Keratinocyte (primary cell): Measurements from ENCODE around the gene IL36RN. TPM values are rescaled to one million over a fixed set of nuclear protein-coding genes. Genes with fewer than 3 reads are reported as not detected.

ENCODE experiments used
- DNase-seq: peaks from one replicate; pipeline ENCODE4 v3.0.0-alpha.2; 2011; ENCODE audit warnings: low read depth, missing footprints, low spot score
- FAIRE-seq: peaks from 2 replicates; lab custom pipeline; 2011; peaks lifted over from hg19 to GRCh38; lab: Jason Lieb, UNC
- H2AFZ ChIP-seq: 2 replicates; pipeline ENCODE4 v1.6.0; 2012; ENCODE audit warnings: low read length, control low read depth, inconsistent platforms; ENCODE audit not compliant: control insufficient read depth
- H3K27ac ChIP-seq: 2 replicates; pipeline ENCODE4 v1.5.1; 2011; ENCODE audit warnings: low read length; ENCODE audit not compliant: control insufficient read depth, insufficient read depth
- H3K27me3 ChIP-seq: 3 replicates; pipeline ENCODE4 v1.6.0; 2011; ENCODE audit warnings: low read length; ENCODE audit not compliant: control insufficient read depth, insufficient read depth; ENCODE audit errors: extremely low read depth
- H3K36me3 ChIP-seq, 2 experiments: 2 replicates in 1 of 2; 3 replicates in 1 of 2; pipeline ENCODE4 v1.5.1; 2011; ENCODE audit warnings: low read length in 2 of 2, mild to moderate bottlenecking in 1 of 2; ENCODE audit not compliant: control insufficient read depth in 2 of 2, insufficient read depth in 2 of 2; ENCODE audit errors: extremely low read depth in 1 of 2
- H3K4me1 ChIP-seq: 3 replicates; pipeline ENCODE4 v1.5.1; 2011; ENCODE audit warnings: low read length; ENCODE audit not compliant: control insufficient read depth, insufficient read depth; ENCODE audit errors: extremely low read depth
- H3K4me2 ChIP-seq: 3 replicates; pipeline ENCODE4 v1.6.0; 2011; ENCODE audit warnings: low read depth, low read length; ENCODE audit not compliant: control insufficient read depth, insufficient read depth; ENCODE audit errors: extremely low read depth
- H3K4me3 ChIP-seq, 3 experiments: fragments of 200-600 bp in 1 of 3; sonication (generic) in 1 of 3; 2 replicates in 2 of 3; 3 replicates in 1 of 3; pipeline ENCODE4 v1.5.1; 2011 to 2016; ENCODE audit warnings: low read length in 3 of 3, mild to moderate bottlenecking in 3 of 3, control low read depth in 2 of 3, inconsistent platforms in 1 of 3, low read depth in 1 of 3, mixed read lengths in 1 of 3, mixed run types in 1 of 3, moderate library complexity in 1 of 3; ENCODE audit not compliant: control insufficient read depth in 2 of 3, insufficient read depth in 2 of 3; ENCODE audit errors: extremely low read depth in 1 of 3
- H3K79me2 ChIP-seq: 2 replicates; pipeline ENCODE4 v1.6.0; 2012; ENCODE audit warnings: low read length; ENCODE audit not compliant: control insufficient read depth, insufficient read depth
- H3K9ac ChIP-seq: 3 replicates; pipeline ENCODE4 v1.6.0; 2011; ENCODE audit warnings: low read length; ENCODE audit not compliant: control insufficient read depth, insufficient read depth; ENCODE audit errors: extremely low read depth
- H3K9me1 ChIP-seq: 3 replicates; pipeline ENCODE4 v1.6.0; 2011; ENCODE audit warnings: low read length; ENCODE audit not compliant: control insufficient read depth, insufficient read depth; ENCODE audit errors: extremely low read depth
- H3K9me3 ChIP-seq: 2 replicates; pipeline ENCODE4 v1.5.1; 2012; ENCODE audit warnings: low read depth, low read length; ENCODE audit not compliant: control insufficient read depth
- H4K20me1 ChIP-seq: 3 replicates; pipeline ENCODE4 v1.6.0; 2011; ENCODE audit warnings: low read length; ENCODE audit not compliant: control insufficient read depth, insufficient read depth; ENCODE audit errors: extremely low read depth
- EZH2 ChIP-seq: IDR thresholded peaks from one replicate; pipeline ENCODE4 v1.6.1; 2012; ENCODE audit warnings: inconsistent platforms, mild to moderate bottlenecking, low read length, moderate library complexity
- dilution Hi-C: fragments of 300-500 bp; cut with MboI; formaldehyde crosslinking; loops from one replicate; pipeline ENCODE4 v1.7.0; 2020; ENCODE audit warnings: low sequenced_read_pairs; ENCODE audit not compliant: extremely low pct_ligation_motif_present
- polyA plus RNA-seq, 5 experiments: library from polyadenylated mRNA; depleted of rRNA in 3 of 5; stranded (reverse) in 3 of 5; stranded (forward) in 1 of 5; unstranded in 1 of 5; fragments of >200 nt; gene quantifications; 1 replicate in 1 of 5; 2 replicates in 3 of 5; 3 replicates in 1 of 5; pipeline versions ENCODE4 v1.2.1 to v1.2.3, GENCODE V29; 2011 to 2012; ENCODE audit warnings: missing spikeins in 2 of 5, low read depth in 1 of 5, low replicate concordance in 1 of 5
- TF ChIP-seq, protein P1 (sequence below), 3 experiments: IDR thresholded peaks in 1 of 3; conservative IDR thresholded peaks in 1 of 3; optimal IDR thresholded peaks in 1 of 3; 2 replicates in 2 of 3; 3 replicates in 1 of 3; pipeline versions ENCODE3 to v1.5.1; 2011; ENCODE audit warnings: low read length in 3 of 3, mild to moderate bottlenecking in 3 of 3, moderate library complexity in 2 of 3, control low read depth in 1 of 3, inconsistent platforms in 1 of 3; ENCODE audit not compliant: insufficient read depth in 2 of 3; ENCODE audit errors: extremely low read depth in 1 of 3

The IL36RN gene
- polyA plus RNA-seq, 1 donor (not counting 4 experiments of a cell fraction or from before 2014, with no cell fraction given): 3.9 TPM

DNA sequence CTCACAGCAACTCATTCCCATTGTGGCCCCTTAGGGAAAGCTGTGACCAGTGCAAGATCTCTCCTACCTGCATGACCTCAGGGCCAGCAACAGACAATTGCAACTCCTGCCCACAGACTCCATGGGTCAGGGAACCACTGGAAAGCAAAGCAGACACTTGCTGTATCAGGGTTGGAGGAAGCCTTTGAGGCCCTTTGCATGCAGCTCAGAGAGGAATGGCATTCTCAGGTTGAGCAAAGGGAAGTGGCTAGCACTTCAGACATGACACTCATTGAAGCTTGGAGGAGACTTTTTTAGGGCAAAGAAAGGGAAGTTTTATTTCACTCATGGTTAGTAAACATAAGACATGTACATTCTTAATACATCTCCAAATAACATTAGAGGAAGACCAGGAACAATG is 30.9 kb downstream of the IL36RN start:
- Histone ChIP-seq H3K79me2 (no peaks in the 10 kb centered on the region), H3K9ac (no peak overlapping the region), H3K27ac (no peak overlapping the region), H3K9me1 (no peaks in the 10 kb centered on the region), H3K36me3 (no peaks in the 10 kb centered on the region), H3K4me2 (no peak overlapping the region), H3K9me3 (no peaks in the 10 kb centered on the region), H3K27me3 (no peaks in the 10 kb centered on the region), H3K4me3 (no peak overlapping the region), H3K4me1 (peaks cover 11% of the 10 kb centered on the region), H2AFZ (no peak overlapping the region), H4K20me1 (no peaks in the 10 kb centered on the region)
- dilution Hi-C loops: no loop called here
- DNase-seq (no peak), FAIRE-seq (no peak)
- TF ChIP-seq EZH2: no peak
- TF ChIP-seq, protein P1, sequence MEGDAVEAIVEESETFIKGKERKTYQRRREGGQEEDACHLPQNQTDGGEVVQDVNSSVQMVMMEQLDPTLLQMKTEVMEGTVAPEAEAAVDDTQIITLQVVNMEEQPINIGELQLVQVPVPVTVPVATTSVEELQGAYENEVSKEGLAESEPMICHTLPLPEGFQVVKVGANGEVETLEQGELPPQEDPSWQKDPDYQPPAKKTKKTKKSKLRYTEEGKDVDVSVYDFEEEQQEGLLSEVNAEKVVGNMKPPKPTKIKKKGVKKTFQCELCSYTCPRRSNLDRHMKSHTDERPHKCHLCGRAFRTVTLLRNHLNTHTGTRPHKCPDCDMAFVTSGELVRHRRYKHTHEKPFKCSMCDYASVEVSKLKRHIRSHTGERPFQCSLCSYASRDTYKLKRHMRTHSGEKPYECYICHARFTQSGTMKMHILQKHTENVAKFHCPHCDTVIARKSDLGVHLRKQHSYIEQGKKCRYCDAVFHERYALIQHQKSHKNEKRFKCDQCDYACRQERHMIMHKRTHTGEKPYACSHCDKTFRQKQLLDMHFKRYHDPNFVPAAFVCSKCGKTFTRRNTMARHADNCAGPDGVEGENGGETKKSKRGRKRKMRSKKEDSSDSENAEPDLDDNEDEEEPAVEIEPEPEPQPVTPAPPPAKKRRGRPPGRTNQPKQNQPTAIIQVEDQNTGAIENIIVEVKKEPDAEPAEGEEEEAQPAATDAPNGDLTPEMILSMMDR (optimal IDR thresholded peaks at IDR 0.05 in 1 of 3, IDR thresholded peaks at IDR 0.05 in 1 of 3, conservative IDR thresholded peaks at IDR 0.05 in 1 of 3; ENCODE audit: extremely low read depth in 1 of 3, insufficient read depth in 2 of 3, low read length in 3 of 3): no peak

DNA sequence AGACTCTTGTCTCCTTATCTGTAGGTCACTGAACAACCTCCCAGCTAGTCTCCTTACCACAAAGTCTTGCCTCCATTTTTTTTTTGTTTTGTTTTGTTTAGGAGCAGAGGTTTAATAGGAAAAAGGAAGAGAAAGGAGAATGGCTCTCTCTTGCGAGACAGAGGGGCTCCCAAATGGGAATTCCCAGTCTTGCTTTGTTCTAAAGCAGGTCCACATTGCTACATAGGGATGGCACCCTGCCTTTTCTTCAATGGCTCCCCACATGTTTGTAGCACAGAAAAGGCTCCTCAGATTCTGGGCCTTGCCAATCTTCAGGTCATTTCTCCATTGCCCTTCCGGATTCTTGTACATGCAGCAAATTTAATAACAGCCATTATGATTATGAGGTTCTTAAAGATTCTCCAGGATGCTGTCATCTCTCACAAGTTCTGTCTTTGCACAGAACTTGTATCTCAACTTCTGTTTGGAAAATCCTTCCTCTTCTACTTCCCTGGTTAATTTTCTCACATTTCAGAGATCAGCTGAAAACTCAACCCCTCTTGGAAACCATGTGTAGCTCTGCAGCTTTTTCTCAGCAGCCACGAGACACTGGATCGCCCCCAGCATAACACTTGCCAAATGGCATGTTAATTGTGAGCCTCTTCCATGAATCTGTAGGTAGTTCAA is 32.4 kb downstream of the IL36RN start:
- H3K9me3 ChIP-seq: no peaks in the 10 kb centered on the region
- H4K20me1 ChIP-seq: no peaks in the 10 kb centered on the region
- H3K27me3 ChIP-seq: no peaks in the 10 kb centered on the region
- DNase-seq: no peak
- H3K4me1 ChIP-seq: no peaks in the 10 kb centered on the region
- no peak for FAIRE-seq
- no peak overlapping the region for H2AFZ ChIP-seq
- H3K27ac ChIP-seq: no peak overlapping the region
- no peak for TF ChIP-seq EZH2
- TF ChIP-seq, protein P1 (optimal IDR thresholded peaks at IDR 0.05 in 1 of 3, IDR thresholded peaks at IDR 0.05 in 1 of 3, conservative IDR thresholded peaks at IDR 0.05 in 1 of 3; ENCODE audit: extremely low read depth in 1 of 3, insufficient read depth in 2 of 3, low read length in 3 of 3): no peak
- H3K4me3 ChIP-seq: no peak overlapping the region
- no peak overlapping the region for H3K9ac ChIP-seq
- H3K79me2 ChIP-seq: no peaks in the 10 kb centered on the region
- dilution Hi-C loops: no loop called here
- no peak overlapping the region for H3K4me2 ChIP-seq
- no peaks in the 10 kb centered on the region for H3K9me1 ChIP-seq
- no peaks in the 10 kb centered on the region for H3K36me3 ChIP-seq
